ENCODE measurements around the gene PDIA5. TPM values are rescaled to one million over a fixed set of nuclear protein-coding genes. Genes with fewer than 3 reads are reported as not detected.

PDIA5 gene
- total RNA-seq, 4 donors from 2014 or later: 3.6 to 38.1 (median 25.1) TPM

DNA sequence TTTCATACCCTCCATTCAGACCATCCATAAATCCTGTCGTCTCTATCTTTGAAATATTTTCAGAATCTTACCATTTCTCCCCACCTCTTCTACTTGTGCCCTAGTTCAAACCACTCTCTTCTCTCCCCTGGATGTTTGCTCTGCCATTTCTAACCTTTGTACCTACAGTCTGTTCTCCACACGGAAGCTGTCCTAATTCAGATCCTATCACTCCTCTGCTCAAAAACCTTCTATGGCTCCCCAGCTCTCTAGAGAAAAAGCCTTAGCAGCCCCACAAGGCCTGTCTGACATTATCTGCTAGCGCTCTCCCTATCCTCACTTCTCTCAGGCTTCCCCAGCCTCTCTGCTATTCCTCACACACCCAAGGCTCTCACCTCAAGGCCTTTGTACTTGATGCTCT, 34.8 kb upstream of the PDIA5 start:
- peaks cover 0 to under 1% of the 10 kb centered on the region in 2 donors for H3K27me3 ChIP-seq
- no peaks in the 10 kb centered on the region for H3K9me3 ChIP-seq
- intact Hi-C loops (cut with DNase I; ENCODE audit: low total_unique reads): no loop called here
- H3K27ac ChIP-seq: no peak overlapping the region
- no peak overlapping the region for H3K4me3 ChIP-seq
- DNase-seq: no peak
- peaks cover 0 to 5% of the 10 kb centered on the region in 2 donors for H3K4me1 ChIP-seq
- TF ChIP-seq, protein P1, sequence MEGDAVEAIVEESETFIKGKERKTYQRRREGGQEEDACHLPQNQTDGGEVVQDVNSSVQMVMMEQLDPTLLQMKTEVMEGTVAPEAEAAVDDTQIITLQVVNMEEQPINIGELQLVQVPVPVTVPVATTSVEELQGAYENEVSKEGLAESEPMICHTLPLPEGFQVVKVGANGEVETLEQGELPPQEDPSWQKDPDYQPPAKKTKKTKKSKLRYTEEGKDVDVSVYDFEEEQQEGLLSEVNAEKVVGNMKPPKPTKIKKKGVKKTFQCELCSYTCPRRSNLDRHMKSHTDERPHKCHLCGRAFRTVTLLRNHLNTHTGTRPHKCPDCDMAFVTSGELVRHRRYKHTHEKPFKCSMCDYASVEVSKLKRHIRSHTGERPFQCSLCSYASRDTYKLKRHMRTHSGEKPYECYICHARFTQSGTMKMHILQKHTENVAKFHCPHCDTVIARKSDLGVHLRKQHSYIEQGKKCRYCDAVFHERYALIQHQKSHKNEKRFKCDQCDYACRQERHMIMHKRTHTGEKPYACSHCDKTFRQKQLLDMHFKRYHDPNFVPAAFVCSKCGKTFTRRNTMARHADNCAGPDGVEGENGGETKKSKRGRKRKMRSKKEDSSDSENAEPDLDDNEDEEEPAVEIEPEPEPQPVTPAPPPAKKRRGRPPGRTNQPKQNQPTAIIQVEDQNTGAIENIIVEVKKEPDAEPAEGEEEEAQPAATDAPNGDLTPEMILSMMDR (IDR thresholded peaks at IDR 0.05): no peak
- H3K36me3 ChIP-seq: no peaks in the 10 kb centered on the region

DNA sequence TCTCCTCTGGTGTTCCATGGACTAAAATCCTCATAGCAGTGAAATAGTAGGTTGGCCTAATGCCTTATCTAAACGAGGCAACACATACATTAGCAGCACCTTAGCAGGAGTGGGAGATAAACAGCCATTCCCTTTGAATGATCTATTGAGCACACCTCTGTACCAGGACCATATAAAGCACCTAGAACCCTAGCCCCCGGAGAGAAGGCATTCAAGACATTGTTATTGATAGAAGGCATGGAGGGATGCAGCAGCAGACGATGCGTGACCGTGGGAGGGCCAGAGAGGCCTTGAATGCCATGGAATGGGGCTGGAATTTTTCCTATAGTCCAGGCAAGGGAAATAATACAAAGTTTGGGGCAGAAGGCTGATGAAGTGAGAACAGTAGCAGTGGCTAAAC, 32.7 kb upstream of the PDIA5 start:
- no peaks in the 10 kb centered on the region for H3K9me3 ChIP-seq
- TF ChIP-seq POLR2A (IDR thresholded peaks at IDR 0.05): no peak
- TF ChIP-seq, protein P1 (IDR thresholded peaks at IDR 0.05): no peak
- no peak overlapping the region for H3K4me3 ChIP-seq
- no peak overlapping the region for H3K27ac ChIP-seq
- no peaks in the 10 kb centered on the region for H3K4me1 ChIP-seq
- intact Hi-C loops (cut with DNase I; ENCODE audit: low total_unique reads): no loop called here
- no peaks in the 10 kb centered on the region for H3K36me3 ChIP-seq
- no peak for DNase-seq
- H3K27me3 ChIP-seq: no peaks in the 10 kb centered on the region

DNA sequence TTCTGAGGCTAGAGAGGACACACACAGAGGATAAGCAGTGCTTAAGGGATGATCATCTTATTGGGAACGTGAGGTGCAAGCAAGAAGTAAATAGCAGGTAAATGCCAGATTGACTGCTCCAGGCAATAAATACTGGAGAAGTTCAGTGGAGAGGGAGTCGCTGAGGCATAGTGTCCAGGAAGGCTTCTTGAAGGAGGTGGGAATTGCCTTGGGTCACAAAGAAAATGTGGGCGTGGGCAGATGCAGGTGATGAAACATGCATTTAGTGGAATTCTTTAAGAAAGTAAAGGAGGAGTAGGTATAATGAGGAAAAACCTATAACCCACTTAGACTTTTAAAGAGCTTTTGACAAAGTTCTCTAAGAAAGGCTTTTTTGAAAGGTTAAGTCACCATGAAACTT, 31.8 kb upstream of the PDIA5 start:
- Histone ChIP-seq H3K27me3 (no peaks in the 10 kb centered on the region), H3K27ac (no peak overlapping the region)
- intact Hi-C loops (cut with DNase I; ENCODE audit: low total_unique reads): no loop called here

DNA sequence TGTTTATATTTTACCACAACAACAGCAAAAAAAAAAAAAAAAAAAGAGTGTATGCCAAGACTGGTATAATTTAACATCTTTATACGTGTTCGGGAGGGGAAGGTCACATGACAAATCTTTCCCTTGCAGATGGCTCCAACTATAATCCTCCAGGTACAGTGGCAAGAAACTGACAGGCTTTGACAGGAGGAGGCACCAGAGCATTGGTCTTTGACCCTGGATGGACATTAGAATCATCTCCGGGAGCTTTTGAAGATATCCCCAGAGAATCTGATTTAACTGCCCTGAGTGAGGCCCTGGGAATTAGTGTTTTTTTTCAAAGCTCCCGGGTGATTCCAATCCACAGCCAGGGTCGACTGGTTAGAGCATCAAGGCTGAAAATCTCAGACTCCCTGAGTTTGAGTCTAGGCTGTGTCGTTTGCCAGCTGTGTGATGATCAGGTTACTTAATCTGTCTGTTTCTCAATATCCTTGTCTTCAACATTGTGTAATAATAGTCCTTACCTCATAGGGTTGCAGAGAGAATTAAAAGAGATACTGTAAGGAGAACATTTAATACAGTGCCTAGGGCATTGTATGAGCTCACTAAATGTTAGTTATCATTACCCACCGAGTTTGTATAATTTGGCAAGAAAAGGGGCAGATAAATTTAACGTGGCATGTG, 30.3 kb upstream of the PDIA5 start:
- intact Hi-C loops (cut with DNase I; ENCODE audit: low total_unique reads): no loop called here
- no peak overlapping the region for H3K27ac ChIP-seq

More for the DNA sequence above, 31.8 kb upstream of the PDIA5 start:
- TF ChIP-seq, protein P1 (IDR thresholded peaks at IDR 0.05): no peak
- TF ChIP-seq POLR2A (IDR thresholded peaks at IDR 0.05): no peak
- Histone ChIP-seq H3K4me3 (no peak overlapping the region), H3K9me3 (no peaks in the 10 kb centered on the region), H3K36me3 (no peaks in the 10 kb centered on the region), H3K4me1 (no peaks in the 10 kb centered on the region)
- DNase-seq: no peak

DNA sequence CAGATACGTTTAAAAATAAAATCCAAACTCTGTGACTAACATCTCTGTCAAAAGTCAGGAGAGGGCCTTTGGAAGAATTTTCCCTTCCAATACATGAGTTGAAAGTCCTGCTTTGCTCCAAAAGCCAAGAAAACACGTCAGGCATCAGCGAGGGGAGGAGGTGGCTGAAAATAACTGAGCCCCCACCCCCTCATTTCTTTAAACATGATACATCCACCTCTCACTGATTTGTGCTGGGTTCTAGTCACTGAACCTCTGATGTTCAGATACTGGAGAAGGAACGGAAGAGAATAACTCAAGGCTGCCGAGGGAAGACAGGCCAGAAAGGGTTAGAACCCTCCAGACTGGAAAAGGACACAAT, 29.8 kb upstream of the PDIA5 start:
- Histone ChIP-seq H3K4me1 (no peaks in the 10 kb centered on the region), H3K36me3 (no peaks in the 10 kb centered on the region), H3K4me3 (no peak overlapping the region), H3K9me3 (no peaks in the 10 kb centered on the region), H3K27me3 (no peaks in the 10 kb centered on the region), H3K27ac (no peak overlapping the region)
- TF ChIP-seq POLR2A (IDR thresholded peaks at IDR 0.05): no peak
- TF ChIP-seq, protein P1 (IDR thresholded peaks at IDR 0.05): no peak
- DNase-seq: no peak
- intact Hi-C loops (cut with DNase I; ENCODE audit: low total_unique reads): no loop called here

More for the DNA sequence above, 30.3 kb upstream of the PDIA5 start:
- H3K36me3 ChIP-seq: no peaks in the 10 kb centered on the region
- H3K4me1 ChIP-seq: no peaks in the 10 kb centered on the region
- no peak overlapping the region for H3K4me3 ChIP-seq
- no peak for TF ChIP-seq POLR2A (IDR thresholded peaks at IDR 0.05)
- TF ChIP-seq, protein P1 (IDR thresholded peaks at IDR 0.05): no peak
- H3K27me3 ChIP-seq: no peaks in the 10 kb centered on the region
- DNase-seq: no peak
- H3K9me3 ChIP-seq: no peaks in the 10 kb centered on the region
